HCEC 1CT (cell line): ENCODE data around the gene FBXL20.
"Not testable (repeated sequence)": the region's sequence is repeated elsewhere in the genome, so short reads cannot be mapped to it uniquely, and the experiment has no call there.

Source experiments
- DNase-seq: peaks from one replicate; pipeline ENCODE4 v3.0.0-alpha.2; 2017

FBXL20 gene

DNA sequence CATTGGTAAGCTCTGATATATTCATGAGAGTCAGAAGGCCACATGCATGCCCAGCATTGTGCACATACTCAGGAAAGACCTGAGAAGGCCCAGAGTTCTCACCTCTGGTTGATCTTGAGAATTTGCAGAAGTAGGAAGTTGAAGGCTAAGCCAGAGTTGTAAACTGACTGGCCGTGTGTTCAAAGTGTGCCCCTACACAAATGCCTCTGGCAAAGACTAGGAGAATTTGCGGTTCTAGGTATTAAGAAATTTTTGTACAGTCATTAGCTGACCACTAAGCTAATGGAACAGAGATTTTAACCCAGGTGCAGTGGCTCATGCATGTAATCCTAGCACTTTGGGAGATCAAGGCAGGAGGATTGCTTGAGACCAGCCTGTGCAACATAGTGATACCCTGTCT is 25.0 kb downstream of the FBXL20 start:
- no peak for DNase-seq

DNA sequence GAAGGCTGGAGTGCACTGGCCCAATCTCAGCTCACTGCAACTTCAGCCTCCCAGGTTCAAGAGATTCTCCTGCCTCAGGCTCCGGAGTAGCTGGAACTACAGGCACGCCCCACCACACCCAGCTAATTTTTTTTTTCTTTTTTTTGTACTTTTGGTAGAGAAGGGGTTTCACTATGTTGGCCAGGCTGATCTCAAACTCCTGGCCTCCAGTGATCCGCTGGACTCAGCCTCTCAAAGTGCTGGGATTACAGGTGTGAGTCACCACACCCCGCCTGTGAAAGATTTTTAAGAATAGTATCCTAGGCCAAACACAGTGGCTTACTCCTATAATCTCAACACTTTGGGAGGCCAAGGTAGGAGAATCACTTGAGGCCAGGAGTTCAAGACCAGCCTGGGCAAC is 33.6 kb downstream of the FBXL20 start:
- DNase-seq: not testable (repeated sequence)

DNA sequence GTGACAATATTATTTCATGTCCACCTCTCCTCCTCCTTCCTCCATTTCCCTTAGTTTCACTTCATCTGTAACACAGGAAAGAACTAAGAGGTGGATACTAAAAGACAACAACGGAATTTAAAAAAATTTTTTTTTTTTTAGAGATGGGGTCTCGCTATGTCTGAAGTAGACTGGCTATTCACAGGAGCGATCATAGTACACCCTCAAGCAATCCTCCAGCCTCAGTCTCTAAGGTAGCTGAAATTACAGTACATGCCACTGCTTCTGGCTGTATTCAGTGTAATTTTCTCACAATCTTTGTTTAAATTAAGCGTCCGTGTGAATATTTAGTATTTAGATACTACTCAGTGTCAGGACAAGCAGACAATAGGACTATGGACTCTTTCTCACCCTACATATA is 35.6 kb downstream of the FBXL20 start:
- DNase-seq: no peak

- peak; percentile 46 for DNase-seq
These were observed 36.2 kb downstream of the FBXL20 start for GRCh38 chr17:39365242-39365641.

GRCh38 chr17:39364236-39365025 is 37.0 kb downstream of the FBXL20 start:
- no peak for DNase-seq

GRCh38 chr17:39361064-39361463 is 40.4 kb downstream of the FBXL20 start:
- no peak for DNase-seq

- DNase-seq: no peak
These were observed 40.9 kb downstream of the FBXL20 start for GRCh38 chr17:39360537-39360936.

DNA sequence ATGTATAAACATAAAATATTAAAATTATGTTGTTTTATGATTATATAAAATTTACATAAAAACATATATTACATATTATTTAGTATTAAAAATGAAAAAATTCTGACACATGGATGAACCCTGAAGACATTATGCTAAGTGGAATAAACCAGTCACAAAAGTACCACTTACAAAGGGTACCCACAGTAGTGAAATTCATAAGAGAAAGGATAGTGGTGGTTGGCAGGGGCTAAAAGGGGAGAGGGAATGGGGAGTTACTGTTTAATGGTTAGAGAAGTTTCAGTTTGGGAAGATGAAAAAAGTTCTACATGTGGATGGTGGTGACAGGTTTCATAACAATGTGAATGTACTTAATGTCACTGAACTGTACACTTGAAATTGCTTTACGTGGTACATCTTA is 41.4 kb downstream of the FBXL20 start:
- no peak for DNase-seq

DNA sequence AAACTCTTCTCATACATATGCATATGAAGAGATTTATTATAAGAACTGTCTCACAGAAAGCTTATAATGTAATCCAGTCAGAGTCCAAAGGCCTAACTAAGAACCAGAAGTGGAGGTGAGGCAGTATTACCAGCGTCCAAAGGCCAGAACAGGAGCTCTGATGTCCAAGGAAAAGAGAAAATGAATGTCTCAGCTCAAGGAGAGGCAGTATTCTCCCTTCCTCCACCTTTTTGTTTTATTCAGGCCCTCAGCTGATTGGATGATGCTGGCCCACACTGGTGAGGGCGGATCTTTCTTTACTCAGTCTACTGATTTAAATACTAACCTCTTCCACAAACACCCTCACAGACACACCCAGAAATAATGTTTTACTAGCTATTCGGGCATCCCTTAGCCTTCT is 43.4 kb downstream of the FBXL20 start:
- no peak for DNase-seq

GRCh38 chr17:39357488-39357887 is 43.9 kb downstream of the FBXL20 start:
- DNase-seq: no peak

- DNase-seq: no peak
These were observed 48.4 kb downstream of the FBXL20 start for GRCh38 chr17:39352986-39353385.

- peak; percentile 12 for DNase-seq
These were observed 48.9 kb downstream of the FBXL20 start for GRCh38 chr17:39352511-39352910.

DNA sequence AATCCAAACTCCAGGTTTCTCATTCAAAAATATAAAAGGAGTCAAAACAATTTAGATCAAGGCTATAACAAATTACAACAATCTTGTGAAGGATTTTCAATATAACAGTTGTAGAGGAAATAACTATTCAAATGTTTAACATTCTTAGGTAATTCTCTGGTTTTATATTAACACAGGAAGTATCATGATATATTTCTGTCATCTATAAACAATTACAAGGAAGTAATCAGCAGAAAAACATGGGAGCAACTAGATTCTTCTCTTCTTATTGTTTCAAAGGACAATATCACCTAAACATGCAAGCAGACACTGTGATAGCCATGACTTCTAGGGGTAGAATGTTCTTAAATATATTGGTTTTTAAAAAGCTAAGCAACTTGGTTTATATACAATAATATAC is 49.9 kb downstream of the FBXL20 start:
- no peak for DNase-seq

- DNase-seq: no peak
These were observed 52.2 kb downstream of the FBXL20 start for GRCh38 chr17:39349246-39349645.

- not testable (repeated sequence) for DNase-seq
These were observed 54.6 kb downstream of the FBXL20 start for GRCh38 chr17:39346863-39347262.

- DNase-seq: no peak
These were observed 59.9 kb downstream of the FBXL20 start for GRCh38 chr17:39341541-39341940.

DNA sequence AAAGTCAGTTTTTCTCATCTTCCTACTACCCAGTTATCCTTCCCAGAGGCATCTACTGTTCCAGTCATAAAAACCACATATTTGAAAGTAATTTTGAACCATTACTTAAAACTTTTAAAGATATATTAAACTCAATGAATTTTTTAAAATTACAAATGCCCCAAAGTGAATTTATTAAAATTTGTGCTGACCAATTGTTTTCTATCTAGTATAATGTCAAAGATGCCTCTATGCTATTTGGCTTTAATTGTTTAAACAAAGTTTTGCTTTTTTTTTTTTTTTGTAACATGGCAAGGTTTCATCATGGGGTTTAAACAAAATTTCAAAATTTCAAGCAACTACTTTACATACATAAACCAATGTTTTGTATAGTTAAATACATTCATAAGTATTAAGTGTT is 60.7 kb downstream of the FBXL20 start:
- no peak for DNase-seq

GRCh38 chr17:39339272-39339671 is 62.2 kb downstream of the FBXL20 start:
- no peak for DNase-seq

- not testable (repeated sequence) for DNase-seq
These were observed 63.8 kb downstream of the FBXL20 start for GRCh38 chr17:39337649-39338048.

DNA sequence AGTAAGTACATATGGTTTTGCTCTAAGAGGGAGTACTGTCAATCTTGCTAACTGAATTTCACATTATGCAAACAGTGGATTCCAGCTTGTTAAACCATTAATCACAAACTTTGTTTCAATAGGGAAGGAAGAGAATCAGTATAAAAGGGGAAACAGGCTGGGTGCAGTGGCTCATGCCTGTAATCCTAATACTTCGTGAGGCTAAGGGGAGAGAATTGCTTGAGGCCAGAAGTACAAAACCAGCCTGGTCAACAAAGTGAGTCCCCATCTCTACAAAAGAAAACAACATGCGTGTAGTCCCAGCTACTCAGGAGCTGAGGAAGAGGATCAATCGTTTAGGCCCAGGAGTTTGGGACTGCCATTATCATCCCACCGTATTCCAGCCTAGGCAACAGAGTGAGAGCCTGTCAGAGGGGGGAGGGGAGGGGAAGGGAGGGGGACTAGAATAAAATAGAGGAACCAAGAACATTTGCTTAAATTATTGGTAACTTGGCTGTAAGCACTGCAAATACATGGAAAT is 65.7 kb downstream of the FBXL20 start:
- DNase-seq: no peak

DNA sequence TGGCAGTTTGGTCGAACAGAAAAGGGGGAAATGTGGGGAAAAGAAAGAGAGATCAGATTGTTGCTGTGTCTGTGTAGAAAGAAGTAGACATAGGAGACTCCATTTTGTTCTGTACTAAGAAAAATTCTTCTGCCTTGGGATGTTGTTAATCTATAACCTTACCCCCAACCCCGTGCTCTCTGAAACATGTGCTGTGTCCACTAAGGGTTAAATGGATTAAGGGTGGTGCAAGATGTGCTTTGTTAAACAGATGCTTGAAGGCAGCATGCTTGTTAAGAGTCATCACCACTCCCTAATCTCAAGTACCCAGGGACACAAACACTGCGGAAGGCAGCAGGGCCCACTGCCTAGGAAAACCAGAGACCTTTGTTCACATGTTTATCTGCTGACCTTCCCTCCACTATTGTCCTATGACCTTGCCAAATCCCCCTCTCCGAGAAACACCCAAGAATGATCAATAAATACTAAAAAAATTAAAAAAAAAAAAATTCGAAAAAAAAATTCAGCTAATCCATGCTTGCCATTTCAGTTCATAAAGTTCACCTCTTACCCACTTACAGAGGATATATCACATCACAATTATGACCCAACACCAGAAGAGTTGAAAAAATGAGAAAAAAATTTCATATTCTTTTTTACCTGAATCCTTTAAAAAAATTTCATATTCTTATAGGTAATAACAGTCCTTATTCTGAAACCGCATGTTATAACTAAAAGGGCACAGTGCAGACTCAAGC is 67.2 kb downstream of the FBXL20 start:
- not testable (repeated sequence) for DNase-seq

GRCh38 chr17:39332092-39332491 is 69.3 kb downstream of the FBXL20 start:
- DNase-seq: no peak

DNA sequence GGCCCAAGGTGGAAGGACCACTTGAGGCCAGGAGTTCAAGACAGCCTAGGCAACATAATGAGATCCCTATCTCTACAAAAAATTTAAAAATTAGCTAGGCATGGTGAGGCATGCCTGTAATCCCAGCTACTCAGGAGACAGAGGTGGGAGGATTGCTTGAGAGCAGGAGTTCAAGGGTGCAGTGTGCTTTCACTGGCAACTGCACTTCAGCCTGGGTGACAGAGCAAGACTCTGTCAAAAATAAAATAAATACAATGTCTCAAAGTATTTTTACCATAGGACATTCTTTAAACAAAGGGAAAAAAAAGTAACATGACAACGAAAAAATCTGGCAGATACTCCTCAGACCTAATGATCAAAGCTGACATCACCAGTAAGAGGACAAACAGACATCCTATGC is 72.6 kb downstream of the FBXL20 start:
- no peak for DNase-seq

- no peak for DNase-seq
These were observed 74.3 kb downstream of the FBXL20 start for GRCh38 chr17:39327109-39327508.
